K562 (cell line): ENCODE data around the gene TTC38. TPM values are rescaled to one million over a fixed set of nuclear protein-coding genes. Genes with fewer than 3 reads are reported as not detected.
A peak's percentile ranks its signal among the peaks of the same experiment; 100 is the strongest.

ENCODE experiments used
- ATAC-seq: fragments of 200-7000 bp; cut with Tn5 transposase; 3 replicates; pipeline ENCODE4 v1.9.1; 2020; ENCODE audit warnings: moderate library complexity
- BruUV-seq: library from RNA; stranded (reverse); fragments of 400-500 nt; replicated peaks from 2 replicates; lab custom pipeline; 2021; lab: Mats Ljungman, UMichigan
- CTCF ChIA-PET: fragments of 300-600 bp; formaldehyde crosslinking; extraction: SDS; loops from one replicate; lab custom pipeline; 2021; ENCODE audit warnings: low intra/inter-chr PET ratio; lab: Yijun Ruan, JAX
- POLR2A ChIA-PET: fragments of 300-600, 350-650 bp; sonication (Branson Sonifier 250); formaldehyde crosslinking; extraction: SDS; loops from one replicate; lab custom pipeline; 2021; ENCODE audit warnings: antibody characterized with exemption, inconsistent platforms; lab: Yijun Ruan, JAX
- DNase-seq, 4 experiments: peaks; one replicate each; pipeline versions ENCODE4 v3.0.0 to v3.0.0-alpha.2; 2011 to 2018; ENCODE audit warnings: low spot score in 3 of 4, mixed read lengths in 3 of 4; ENCODE audit errors: extremely low read depth in 1 of 4
- FAIRE-seq: peaks from 2 replicates; lab custom pipeline; 2011; peaks lifted over from hg19 to GRCh38; lab: Jason Lieb, UNC
- H2AFZ ChIP-seq: 2 replicates; pipeline ENCODE4 v1.6.0; 2011; ENCODE audit warnings: low read depth, low read length, control low read depth, inconsistent platforms
- H3K27ac ChIP-seq: fragments of 200-600 bp; 3 replicates; pipeline ENCODE4 v1.8.0; 2011; ENCODE audit warnings: low read depth, mild to moderate bottlenecking, control low read depth, inconsistent platforms, low read length, moderate library complexity, mixed read lengths; ENCODE audit errors: extremely low read depth
- H3K27me3 ChIP-seq, 2 experiments: fragments of 300-600 bp in 1 of 2; 2 replicates in 1 of 2; 3 replicates in 1 of 2; pipeline versions ENCODE4 v1.6.0 to v1.8.0; 2011; ENCODE audit warnings: inconsistent platforms in 2 of 2, low read length in 2 of 2, mild to moderate bottlenecking in 1 of 2, mixed read lengths in 1 of 2, moderate library complexity in 1 of 2; ENCODE audit not compliant: control insufficient read depth in 2 of 2, insufficient read depth in 2 of 2
- H3K36me3 ChIP-seq: fragments of 300-600 bp; 3 replicates; pipeline ENCODE4 v1.8.0; 2011; ENCODE audit warnings: mild to moderate bottlenecking, low read length, inconsistent platforms; ENCODE audit not compliant: control insufficient read depth, insufficient read depth
- H3K4me1 ChIP-seq, 2 experiments: fragments of 200-600 bp in 1 of 2; replicated peaks in 1 of 2; 2 replicates in 1 of 2; 3 replicates in 1 of 2; pipeline versions ENCODE4 v1.5.1 to v1.8.0; 2011; ENCODE audit warnings: inconsistent platforms in 2 of 2, low read length in 2 of 2, mild to moderate bottlenecking in 1 of 2, mixed read lengths in 1 of 2, moderate library complexity in 1 of 2; ENCODE audit not compliant: control insufficient read depth in 2 of 2, insufficient read depth in 2 of 2
- H3K4me2 ChIP-seq: 2 replicates; pipeline ENCODE4 v1.6.1; 2011; ENCODE audit warnings: low read length, control low read depth, inconsistent platforms, mixed read lengths; ENCODE audit not compliant: insufficient read depth
- H3K4me3 ChIP-seq: fragments of 200-600 bp; sonication (generic), shearing (Covaris generic); 2 replicates; pipeline ENCODE4 v1.5.1; 2016; ENCODE audit warnings: control low read depth, inconsistent platforms
- H3K79me2 ChIP-seq: fragments of 200-600 bp; 3 replicates; pipeline ENCODE4 v1.8.0; 2011; ENCODE audit warnings: low read length, inconsistent platforms; ENCODE audit not compliant: control insufficient read depth, insufficient read depth
- H3K9ac ChIP-seq, 2 experiments: 2 replicates each; pipeline versions ENCODE4 v1.6.0 to v1.6.1; 2011; ENCODE audit warnings: low read depth in 2 of 2, low read length in 2 of 2, control low read depth in 1 of 2, inconsistent platforms in 1 of 2, mild to moderate bottlenecking in 1 of 2, mixed read lengths in 1 of 2; ENCODE audit not compliant: insufficient read depth in 1 of 2
- H3K9me1 ChIP-seq: one replicate; pipeline ENCODE4 v1.6.0; 2011; ENCODE audit warnings: inconsistent platforms, mild to moderate bottlenecking, low read length, moderate library complexity; ENCODE audit not compliant: control insufficient read depth, insufficient read depth
- H3K9me3 ChIP-seq: replicated peaks from 2 replicates; pipeline ENCODE4 v1.5.1; 2011; ENCODE audit warnings: low read depth, low read length, inconsistent platforms; ENCODE audit not compliant: control insufficient read depth, insufficient read depth
- H4K20me1 ChIP-seq: replicated peaks from 2 replicates; pipeline ENCODE4 v1.6.1; 2011; ENCODE audit warnings: low read length, inconsistent platforms, mixed read lengths; ENCODE audit not compliant: control insufficient read depth, insufficient read depth
- MYNN ChIP-seq, 2 experiments: sonication (generic); formaldehyde crosslinking in 1 of 2; IDR thresholded peaks; 2 replicates each; pipeline versions ENCODE4 v1.5.0 to v1.6.1; 2016 to 2020; ENCODE audit warnings: antibody characterized with exemption in 1 of 2, missing genetic modification reagents in 1 of 2
- U2AF2 ChIP-seq: fragments of 200-400 bp; formaldehyde crosslinking; optimal IDR thresholded peaks from 2 replicates; pipeline ENCODE3; 2017; ENCODE audit warnings: low read depth, mild to moderate bottlenecking, low read length
- XRCC3 ChIP-seq: fragments of 450-650 bp; IDR thresholded peaks from 2 replicates; pipeline ENCODE4 v1.6.1; 2017; ENCODE audit warnings: mild to moderate bottlenecking, moderate library complexity
- WGBS: fragments of 100-300 bp; shearing (Covaris generic); methylation state at CpG from one replicate; pipeline ENCODE4 v1.1.6; 2016; ENCODE audit warnings: low coverage, mixed read lengths; ENCODE audit not compliant: insufficient coverage; ENCODE audit errors: missing lambda C conversion rate; 5-methylcytosine and 5-hydroxymethylcytosine counted together
- in situ Hi-C: fragments of 300-500 bp; cut with MboI; formaldehyde crosslinking; loops from 4 replicates; pipeline ENCODE4 v1.15.0; 2018; ENCODE audit warnings: inconsistent platforms, mixed read lengths
- intact Hi-C: fragments of 100-400 bp; cut with micrococcal nuclease; formaldehyde crosslinking; loops from 2 replicates; pipeline ENCODE4 v1.14.2; 2022
- polyA plus RNA-seq, 8 experiments: library from polyadenylated mRNA; depleted of rRNA in 4 of 8; stranded (reverse) in 5 of 8; unstranded in 3 of 8; fragments of >200 nt; fragmentation: Nextera tagmentation in 2 of 8; fragmentation: Illumina TruSeq in 1 of 8; extraction: Ambion mirVana in 2 of 8; extraction: Trizol in 1 of 8; gene quantifications; 2 replicates each; pipeline versions ENCODE4 v1.2.1 to v1.2.3, GENCODE V29; 2011 to 2014; ENCODE audit warnings: inconsistent platforms in 1 of 8, missing spikeins in 1 of 8
- total RNA-seq, 7 experiments: library from RNA; depleted of rRNA in 6 of 7; stranded (reverse); fragments of >200 nt in 6 of 7; fragmentation: Illumina TruSeq in 2 of 7; extraction: Trizol in 2 of 7; gene quantifications; 2 replicates each; pipeline versions ENCODE4 v1.2.1 to v1.2.3, GENCODE V29; 2011 to 2021; ENCODE audit warnings: low replicate concordance in 1 of 7
- TF ChIP-seq, protein P1 (sequence below), 2 experiments: fragments of 200-800 bp in 1 of 2; sonication (Bioruptor generic) in 1 of 2; sonication (generic) in 1 of 2; formaldehyde crosslinking in 1 of 2; IDR thresholded peaks in 1 of 2; conservative IDR thresholded peaks in 1 of 2; 2 replicates each; pipeline versions ENCODE4 v1.5.0 to v1.6.1; 2016 to 2020; ENCODE audit warnings: missing compliant biosample characterization in 1 of 2, missing genetic modification characterization in 1 of 2, missing genetic modification reagents in 1 of 2
- TF ChIP-seq, protein P2 (sequence below): fragments of 450-650 bp; formaldehyde crosslinking; IDR thresholded peaks from 2 replicates; pipeline ENCODE4 v1.4.0; 2022; ENCODE audit warnings: missing genetic modification characterization

The TTC38 gene
- total and polyA plus RNA-seq, 9 of the 15 experiments (the other 6 are each of a cell fraction or from before 2014, with no cell fraction given) = 0.84 to 28.4 (median 18.1) TPM

DNA sequence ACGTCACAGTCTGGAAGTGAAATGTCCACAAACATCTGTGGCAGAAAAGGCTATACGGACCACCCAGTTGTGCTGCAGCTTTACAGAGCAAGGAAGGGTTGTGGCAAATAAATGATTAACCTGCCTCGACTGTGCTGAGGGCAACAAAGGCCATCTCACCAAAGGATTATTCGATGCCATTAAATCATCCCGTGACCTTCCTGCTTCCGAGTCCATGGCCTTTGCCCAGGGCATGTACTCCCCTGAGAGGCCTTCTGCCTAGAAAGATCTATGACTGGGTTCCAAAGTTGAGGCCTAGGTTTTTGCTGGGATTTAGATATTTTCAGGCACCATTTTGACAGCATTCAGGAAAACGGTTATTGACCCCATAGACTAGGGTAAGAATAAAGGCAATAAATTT is 26.9 kb upstream of the TTC38 start:
- Histone ChIP-seq H3K4me2 (no peak overlapping the region; the same call in 1 of the 2 replicates), H3K36me3 (peaks cover 5% of the 10 kb centered on the region; the same call in 1 of the 3 replicates), H2AFZ (no peak overlapping the region), H3K79me2 (no peaks in the 10 kb centered on the region), H3K4me3 (no peak overlapping the region), H3K27me3 (no peaks in the 10 kb centered on the region), H3K4me1 (peaks cover 25 to 44% of the 10 kb centered on the region in 2 experiments; a peak in 4 of 5 replicates), H3K27ac (no peak overlapping the region), H3K9ac (peak overlapping the region; percentile 23 to 59; a peak in 2 of 4 replicates), H3K9me3 (no peaks in the 10 kb centered on the region), H4K20me1 (no peaks in the 10 kb centered on the region), H3K9me1 (no peaks in the 10 kb centered on the region)
- FAIRE-seq (no peak), DNase-seq (no peak), ATAC-seq (no peak)
- ChIA-PET POLR2A (interaction anchor here (0.9 to 1.7 kb wide), 2 partner anchors 10 to 14 kb away, joined by 3 to 5 read pairs; partner anchors contain the start of gene CDPF1), CTCF (no interaction called here)
- intact Hi-C loops = loop anchor here (10.0 kb wide), 1 partner anchor 86 kb away; the partner anchor contains the start of gene PPARA
- no TSS peak for BruUV-seq
- TF ChIP-seq, protein P1, sequence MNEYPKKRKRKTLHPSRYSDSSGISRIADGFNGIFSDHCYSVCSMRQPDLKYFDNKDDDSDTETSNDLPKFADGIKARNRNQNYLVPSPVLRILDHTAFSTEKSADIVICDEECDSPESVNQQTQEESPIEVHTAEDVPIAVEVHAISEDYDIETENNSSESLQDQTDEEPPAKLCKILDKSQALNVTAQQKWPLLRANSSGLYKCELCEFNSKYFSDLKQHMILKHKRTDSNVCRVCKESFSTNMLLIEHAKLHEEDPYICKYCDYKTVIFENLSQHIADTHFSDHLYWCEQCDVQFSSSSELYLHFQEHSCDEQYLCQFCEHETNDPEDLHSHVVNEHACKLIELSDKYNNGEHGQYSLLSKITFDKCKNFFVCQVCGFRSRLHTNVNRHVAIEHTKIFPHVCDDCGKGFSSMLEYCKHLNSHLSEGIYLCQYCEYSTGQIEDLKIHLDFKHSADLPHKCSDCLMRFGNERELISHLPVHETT (CRISPR knock-in tag; conservative IDR thresholded peaks at IDR 0.05 in 1 of 2, IDR thresholded peaks at IDR 0.05 in 1 of 2) = no peak
- TF ChIP-seq XRCC3 = no peak
- TF ChIP-seq U2AF2 = no peak
- TF ChIP-seq, protein P2, sequence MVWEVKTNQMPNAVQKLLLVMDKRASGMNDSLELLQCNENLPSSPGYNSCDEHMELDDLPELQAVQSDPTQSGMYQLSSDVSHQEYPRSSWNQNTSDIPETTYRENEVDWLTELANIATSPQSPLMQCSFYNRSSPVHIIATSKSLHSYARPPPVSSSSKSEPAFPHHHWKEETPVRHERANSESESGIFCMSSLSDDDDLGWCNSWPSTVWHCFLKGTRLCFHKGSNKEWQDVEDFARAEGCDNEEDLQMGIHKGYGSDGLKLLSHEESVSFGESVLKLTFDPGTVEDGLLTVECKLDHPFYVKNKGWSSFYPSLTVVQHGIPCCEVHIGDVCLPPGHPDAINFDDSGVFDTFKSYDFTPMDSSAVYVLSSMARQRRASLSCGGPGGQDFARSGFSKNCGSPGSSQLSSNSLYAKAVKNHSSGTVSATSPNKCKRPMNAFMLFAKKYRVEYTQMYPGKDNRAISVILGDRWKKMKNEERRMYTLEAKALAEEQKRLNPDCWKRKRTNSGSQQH (CRISPR knock-in tag) = no peak
- TF ChIP-seq MYNN (IDR thresholded peaks at IDR 0.05) = no peak
- TF ChIP-seq MYNN (CRISPR knock-in tag; IDR thresholded peaks at IDR 0.05) = no peak
- in situ Hi-C loops = loop anchor here (10.0 kb wide), 1 partner anchor 96 kb away; no protein-coding TSS in a partner anchor
- 68% methylated on average over 7 of the region's 7 CpGs for WGBS
